MCF 10A (cell line): ENCODE measurements around the gene DDX51. TPM values are rescaled to one million over a fixed set of nuclear protein-coding genes. Genes with fewer than 3 reads are reported as not detected.

ENCODE experiments used
- BruUV-seq: library from RNA; stranded (reverse); fragments of 400-500 nt; replicated peaks from 2 replicates; lab custom pipeline; 2021; lab: Mats Ljungman, UMichigan
- CTCF ChIA-PET: fragments of 300-600 bp; sonication (Branson Sonifier 250); formaldehyde crosslinking; extraction: SDS; loops from one replicate; lab custom pipeline; 2021; ENCODE audit warnings: antibody characterized with exemption, inconsistent platforms; lab: Yijun Ruan, JAX
- POLR2A ChIA-PET: fragments of 300-600, 350-650 bp; sonication (Branson Sonifier 250); formaldehyde crosslinking; extraction: SDS; loops from one replicate; lab custom pipeline; 2020; ENCODE audit warnings: antibody characterized with exemption, inconsistent platforms; lab: Yijun Ruan, JAX
- DNase-seq: peaks from one replicate; pipeline ENCODE4 v3.0.0-alpha.2; 2018; ENCODE audit not compliant: unreplicated experiment
- H3K27ac Mint-ChIP-seq: one replicate; pipeline ENCODE4 v1.8.0; 2022; ENCODE audit warnings: mild to moderate bottlenecking, low read depth, mixed read lengths; ENCODE audit not compliant: unreplicated experiment
- H3K27me3 Mint-ChIP-seq: one replicate; pipeline ENCODE4 v1.8.0; 2022; ENCODE audit warnings: mixed read lengths; ENCODE audit not compliant: insufficient read depth, unreplicated experiment
- H3K36me3 Mint-ChIP-seq: one replicate; pipeline ENCODE4 v1.8.0; 2022; ENCODE audit warnings: mild to moderate bottlenecking, moderate library complexity, mixed read lengths; ENCODE audit not compliant: insufficient read depth, unreplicated experiment
- H3K4me1 Mint-ChIP-seq: one replicate; pipeline ENCODE4 v1.8.0; 2022; ENCODE audit warnings: mixed read lengths; ENCODE audit not compliant: insufficient read depth, unreplicated experiment
- H3K4me3 Mint-ChIP-seq: one replicate; pipeline ENCODE4 v1.8.0; 2022; ENCODE audit warnings: mild to moderate bottlenecking, moderate library complexity, mixed read lengths; ENCODE audit not compliant: unreplicated experiment
- H3K9me3 Mint-ChIP-seq: one replicate; pipeline ENCODE4 v1.8.0; 2022; ENCODE audit warnings: mixed read lengths; ENCODE audit not compliant: unreplicated experiment
- intact Hi-C: fragments of 100-400 bp; cut with micrococcal nuclease; formaldehyde crosslinking; loops from 2 replicates; pipeline ENCODE4 v1.14.1; 2022
- total RNA-seq: library from RNA; stranded (reverse); gene quantifications from 2 replicates; pipeline ENCODE4 v1.2.3, GENCODE V29; 2022
- TF ChIP-seq, protein P1 (sequence below): fragments of 200-600 bp; IDR thresholded peaks from one replicate; pipeline ENCODE4 v1.8.0; 2022; ENCODE audit warnings: antibody characterized with exemption, mild to moderate bottlenecking; ENCODE audit not compliant: unreplicated experiment

The DDX51 gene
- total RNA-seq, 1 experiment from 2014 or later: 24.0 TPM

DNA sequence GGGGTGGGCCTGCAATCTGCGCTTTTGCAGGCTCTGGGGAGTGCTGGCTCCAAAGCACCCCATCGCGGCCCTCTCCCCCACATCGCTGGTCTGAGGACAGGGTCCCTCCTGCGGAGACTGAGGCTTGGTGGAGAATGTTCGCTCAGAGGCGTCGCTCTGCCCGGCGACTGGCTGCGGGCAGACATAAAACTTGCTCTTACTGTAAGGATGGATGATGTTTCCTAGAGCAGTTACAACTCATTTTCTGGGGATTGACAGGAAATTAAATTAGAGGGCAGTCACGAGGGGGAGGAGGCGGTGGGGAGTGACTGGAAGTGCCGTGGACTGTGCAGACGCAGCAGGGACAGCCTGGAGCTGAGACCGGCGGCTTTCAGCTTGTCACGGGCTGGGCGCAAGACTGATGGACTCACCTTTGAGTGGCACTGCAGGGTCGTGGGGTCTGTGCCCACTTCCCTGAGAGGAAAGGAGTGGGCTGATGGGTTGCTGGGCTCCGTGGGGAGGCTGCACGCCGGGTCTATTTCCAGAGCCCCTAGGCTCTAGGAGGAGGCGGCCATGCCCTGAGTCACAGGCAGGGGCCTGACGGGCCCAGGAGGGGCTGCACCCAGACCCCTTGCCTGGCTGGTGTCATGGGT is 32.9 kb upstream of the DDX51 start:
- no peak for DNase-seq
- intact Hi-C loops: no loop called here
- H3K36me3 Mint-ChIP-seq: no peaks in the 10 kb centered on the region
- H3K4me1 Mint-ChIP-seq: no peaks in the 10 kb centered on the region
- BruUV-seq: no TSS peak
- TF ChIP-seq, protein P1, sequence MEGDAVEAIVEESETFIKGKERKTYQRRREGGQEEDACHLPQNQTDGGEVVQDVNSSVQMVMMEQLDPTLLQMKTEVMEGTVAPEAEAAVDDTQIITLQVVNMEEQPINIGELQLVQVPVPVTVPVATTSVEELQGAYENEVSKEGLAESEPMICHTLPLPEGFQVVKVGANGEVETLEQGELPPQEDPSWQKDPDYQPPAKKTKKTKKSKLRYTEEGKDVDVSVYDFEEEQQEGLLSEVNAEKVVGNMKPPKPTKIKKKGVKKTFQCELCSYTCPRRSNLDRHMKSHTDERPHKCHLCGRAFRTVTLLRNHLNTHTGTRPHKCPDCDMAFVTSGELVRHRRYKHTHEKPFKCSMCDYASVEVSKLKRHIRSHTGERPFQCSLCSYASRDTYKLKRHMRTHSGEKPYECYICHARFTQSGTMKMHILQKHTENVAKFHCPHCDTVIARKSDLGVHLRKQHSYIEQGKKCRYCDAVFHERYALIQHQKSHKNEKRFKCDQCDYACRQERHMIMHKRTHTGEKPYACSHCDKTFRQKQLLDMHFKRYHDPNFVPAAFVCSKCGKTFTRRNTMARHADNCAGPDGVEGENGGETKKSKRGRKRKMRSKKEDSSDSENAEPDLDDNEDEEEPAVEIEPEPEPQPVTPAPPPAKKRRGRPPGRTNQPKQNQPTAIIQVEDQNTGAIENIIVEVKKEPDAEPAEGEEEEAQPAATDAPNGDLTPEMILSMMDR: no peak
- no peak overlapping the region for H3K27ac Mint-ChIP-seq
- H3K27me3 Mint-ChIP-seq: peaks cover 68% of the 10 kb centered on the region
- CTCF ChIA-PET: no interaction called here
- H3K9me3 Mint-ChIP-seq: peaks cover 11% of the 10 kb centered on the region
- H3K4me3 Mint-ChIP-seq: no peak overlapping the region
- POLR2A ChIA-PET: interaction anchor here (0.9 kb wide), 1 partner anchor 8 kb away, joined by 4 read pairs; no protein-coding TSS in a partner anchor

DNA sequence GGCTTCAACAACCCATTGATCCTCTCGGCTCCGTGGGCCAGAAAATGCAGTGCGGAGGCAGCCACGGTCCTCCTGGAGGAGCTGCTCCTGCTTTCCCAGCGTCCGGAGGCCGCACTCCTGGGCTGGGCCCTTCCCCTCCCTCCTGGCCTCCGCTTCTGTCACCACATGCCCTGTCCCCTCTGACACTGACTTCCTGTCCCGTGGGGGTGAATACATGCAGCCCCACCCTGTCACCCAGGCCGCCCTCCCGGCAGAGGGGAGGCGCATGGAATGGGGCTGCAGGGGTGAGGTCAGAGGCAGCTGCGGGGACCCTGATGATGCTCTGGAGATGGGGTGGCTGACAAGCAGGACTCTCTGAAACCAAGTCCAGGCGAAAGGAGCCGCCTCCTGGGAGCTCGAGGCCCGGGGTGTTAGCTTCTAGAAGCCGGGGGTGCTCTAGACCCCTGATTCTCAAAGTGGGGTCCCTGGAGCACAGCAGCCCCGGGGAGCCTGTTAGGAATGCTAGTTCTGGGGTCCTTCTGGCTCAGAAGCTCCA is 32.3 kb upstream of the DDX51 start:
- no peak for DNase-seq
- Mint-ChIP-seq H3K36me3 (no peaks in the 10 kb centered on the region), H3K4me3 (no peak overlapping the region), H3K9me3 (peaks cover 6% of the 10 kb centered on the region), H3K27me3 (peaks cover 68% of the 10 kb centered on the region), H3K4me1 (no peaks in the 10 kb centered on the region), H3K27ac (no peak overlapping the region)
- TF ChIP-seq, protein P1: no peak
- CTCF ChIA-PET: no interaction called here
- POLR2A ChIA-PET: interaction anchor here (0.9 kb wide), 1 partner anchor 9 kb away, joined by 4 read pairs; no protein-coding TSS in a partner anchor
- no TSS peak for BruUV-seq
- intact Hi-C loops: no loop called here

DNA sequence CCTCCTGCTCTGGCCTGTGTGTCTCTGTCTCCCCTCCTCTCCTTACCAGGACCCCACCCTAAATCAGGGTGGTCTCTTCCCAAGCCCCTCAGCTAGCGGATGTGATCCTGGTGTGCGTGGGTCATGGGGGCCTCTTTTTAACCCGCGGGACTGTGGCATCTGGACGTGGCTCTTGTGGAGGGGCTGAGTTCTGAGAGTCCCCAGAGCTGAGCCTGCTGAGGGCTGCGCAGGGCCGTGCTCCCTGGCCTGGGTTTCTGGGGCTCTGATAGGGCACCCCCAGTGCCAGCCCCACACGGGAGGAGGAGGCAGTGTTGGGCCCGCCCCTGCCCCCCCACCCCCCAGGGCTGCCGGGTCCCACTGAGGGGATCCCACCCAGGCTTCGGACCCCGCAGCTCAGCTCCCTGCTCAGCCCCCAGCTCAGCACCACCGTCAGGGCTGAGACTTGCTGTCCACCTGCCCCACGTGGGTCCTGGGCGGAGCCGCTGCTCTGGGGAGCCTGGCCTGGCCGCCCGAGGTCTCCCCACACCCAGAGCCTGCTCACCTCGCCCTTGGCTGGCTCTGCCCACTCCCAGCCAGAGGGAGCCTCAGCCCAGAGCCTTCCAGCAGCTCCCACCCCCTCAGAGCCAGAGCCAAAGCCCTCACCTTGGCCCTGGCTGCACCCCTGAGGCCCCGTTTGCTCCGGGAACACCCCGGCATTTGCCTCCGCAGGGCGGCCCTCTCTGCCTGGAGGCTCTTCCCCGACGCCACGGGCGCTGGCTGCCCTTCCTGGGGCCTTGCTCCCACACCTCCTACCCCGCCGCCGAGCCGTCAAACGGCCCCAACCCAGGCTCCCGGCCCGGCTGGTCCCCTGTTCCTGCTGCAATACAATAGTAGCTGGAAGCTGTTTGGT is 31.6 kb upstream of the DDX51 start:
- peaks cover under 1% of the 10 kb centered on the region for H3K36me3 Mint-ChIP-seq
- H3K27me3 Mint-ChIP-seq: peaks cover 61% of the 10 kb centered on the region
- no peaks in the 10 kb centered on the region for H3K9me3 Mint-ChIP-seq
- TF ChIP-seq, protein P1: no peak
- no peak for DNase-seq
- no peak overlapping the region for H3K27ac Mint-ChIP-seq
- H3K4me3 Mint-ChIP-seq: no peak overlapping the region
- intact Hi-C loops: no loop called here
- CTCF ChIA-PET: interaction anchor here (0.9 kb wide), 1 partner anchor 241 kb away, joined by 7 read pairs; no protein-coding TSS in a partner anchor
- POLR2A ChIA-PET: interaction anchor here (0.5 to 0.9 kb wide), 2 partner anchors 9 to 10 kb away, joined by 3 to 4 read pairs; no protein-coding TSS in a partner anchor
- BruUV-seq: no TSS peak
- H3K4me1 Mint-ChIP-seq: no peaks in the 10 kb centered on the region
